ENCODE measurements around the gene HAGHL.
A peak's percentile ranks its signal among the peaks of the same experiment; 100 is the strongest.

HAGHL gene

GRCh38 chr16:707062-707538, 19.8 kb upstream of the HAGHL start:
- no peak for DNase-seq (ENCODE audit: low read depth)

- no peak for DNase-seq (ENCODE audit: low read depth)
These were observed 18.9 kb upstream of the HAGHL start for GRCh38 chr16:708019-708418.

- DNase-seq (ENCODE audit: low read depth), result no peak
These were observed 17.9 kb upstream of the HAGHL start for GRCh38 chr16:708959-709358.

DNA sequence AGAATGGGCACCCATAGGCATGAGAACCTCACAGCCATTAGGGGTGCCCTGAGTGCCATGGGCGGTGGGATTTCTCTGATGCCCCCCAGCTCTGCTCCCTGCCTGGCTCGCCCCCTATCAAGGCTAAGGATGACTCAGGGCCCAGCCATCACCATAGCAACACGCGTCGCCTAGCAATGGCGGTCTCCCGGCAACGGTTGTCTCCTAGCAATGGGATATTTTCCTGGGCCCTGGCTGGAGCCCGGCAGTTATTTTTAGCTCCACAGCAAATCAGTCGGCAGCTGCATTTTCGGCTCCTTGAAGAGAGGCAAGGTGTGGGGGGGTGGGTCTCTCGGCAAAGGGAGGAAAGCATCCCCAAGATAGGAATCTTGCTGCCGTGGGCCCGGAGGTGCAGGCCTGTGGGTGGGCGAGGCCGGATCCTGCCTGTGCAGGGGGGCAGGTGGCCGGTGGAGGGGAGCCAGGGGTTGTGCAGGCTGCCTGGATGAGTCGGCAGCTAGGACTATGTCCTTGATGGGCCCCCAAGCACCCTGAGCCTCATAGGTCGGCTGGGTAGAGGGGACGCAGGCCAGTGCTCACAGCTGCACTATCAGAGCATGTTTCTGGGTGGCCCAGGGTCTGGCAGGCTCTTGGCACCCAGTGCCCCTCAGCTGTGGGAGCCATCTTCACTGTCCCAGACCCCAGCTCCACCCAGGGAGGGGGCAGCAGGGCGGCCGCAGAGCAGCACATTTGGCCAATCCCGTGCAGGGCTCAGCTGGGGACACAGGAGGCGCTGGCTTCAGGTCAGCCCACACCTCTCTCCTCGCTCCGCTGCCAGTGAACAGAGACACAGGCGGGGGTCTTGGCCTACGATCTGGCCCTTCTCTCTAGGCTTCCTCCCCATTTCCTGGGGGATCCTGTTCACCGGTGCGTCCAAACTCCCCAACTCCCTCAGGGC, 17.1 kb upstream of the HAGHL start:
- DNase-seq (ENCODE audit: low read depth), result peak; percentile 40

DNA sequence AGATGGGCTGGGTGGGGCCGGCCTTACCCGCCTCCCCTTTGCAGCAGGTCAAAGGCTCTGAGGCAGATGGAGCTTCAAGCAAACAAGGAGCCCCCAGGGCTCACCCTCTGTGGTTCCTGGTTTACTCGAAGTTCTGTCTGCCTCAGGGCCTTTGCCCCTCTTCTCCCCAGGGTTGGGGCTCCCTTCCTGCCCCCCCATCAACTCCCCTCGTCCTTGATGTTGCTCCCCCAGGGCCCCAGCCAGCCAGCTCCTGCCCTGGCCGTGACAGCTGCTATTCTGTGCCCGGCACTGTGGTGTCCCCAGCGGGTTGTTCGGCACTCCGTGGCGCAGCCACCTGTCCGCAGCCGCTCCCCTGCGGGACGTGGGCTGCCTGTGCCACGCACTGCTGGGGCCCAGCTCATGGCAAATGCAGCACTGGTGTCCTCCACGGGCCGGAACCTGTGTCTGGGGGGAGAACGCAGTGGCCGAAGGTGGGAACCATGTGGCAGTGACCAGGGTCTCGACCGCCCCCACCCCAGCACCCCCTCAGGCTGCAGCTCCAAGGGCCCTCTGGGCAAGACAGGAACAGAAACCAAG, 16.3 kb upstream of the HAGHL start:
- no peak for DNase-seq (ENCODE audit: low read depth)

DNA sequence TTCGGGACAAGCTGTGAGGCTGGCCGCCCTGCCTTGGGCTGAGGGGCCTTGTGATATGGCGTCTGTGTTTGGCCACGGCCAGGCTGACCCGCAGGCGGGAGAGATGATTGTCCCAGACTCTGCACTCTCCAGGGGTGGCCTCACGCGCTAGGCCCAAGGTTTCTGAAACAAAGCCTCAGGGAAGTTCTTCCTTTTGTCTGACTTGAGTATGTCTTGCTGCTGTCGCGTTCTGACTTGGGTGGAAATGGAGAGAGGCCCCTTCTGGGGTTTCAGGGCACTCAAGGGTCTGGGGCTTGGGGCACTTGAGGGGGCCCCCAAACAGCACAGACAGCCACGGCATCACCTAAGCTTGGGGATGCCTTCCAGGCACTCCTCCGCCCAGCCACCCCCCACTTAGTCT, 15.8 kb upstream of the HAGHL start:
- DNase-seq (ENCODE audit: low read depth), result no peak

- no peak for DNase-seq (ENCODE audit: low read depth)
These were observed 15.2 kb upstream of the HAGHL start for GRCh38 chr16:711548-712320.

DNA sequence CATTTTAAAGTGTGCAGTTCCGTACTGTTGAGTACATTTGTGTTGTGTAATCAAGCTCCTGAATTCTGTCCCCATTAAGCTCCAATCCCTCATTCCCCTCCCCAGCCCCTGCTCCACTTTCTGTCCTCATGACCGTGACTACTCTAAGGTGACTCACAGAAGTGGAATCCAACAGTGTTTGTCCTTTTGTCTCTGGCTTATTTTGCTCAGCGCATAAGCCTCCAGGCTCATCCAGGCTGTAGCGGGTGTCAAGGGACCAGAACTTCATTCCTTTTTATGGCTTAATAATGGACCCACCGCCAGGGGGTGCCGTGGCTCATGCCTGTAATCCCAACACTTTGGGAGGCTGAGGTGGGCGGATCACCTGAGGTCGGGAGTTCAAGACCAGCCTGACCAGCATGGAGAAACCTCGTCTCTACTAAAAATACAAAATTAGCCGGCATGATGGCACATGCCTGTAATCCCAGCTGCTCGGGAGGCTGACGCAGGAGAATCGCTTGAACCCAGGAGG, 14.1 kb upstream of the HAGHL start:
- DNase-seq (ENCODE audit: low read depth), result peak; percentile 95

DNA sequence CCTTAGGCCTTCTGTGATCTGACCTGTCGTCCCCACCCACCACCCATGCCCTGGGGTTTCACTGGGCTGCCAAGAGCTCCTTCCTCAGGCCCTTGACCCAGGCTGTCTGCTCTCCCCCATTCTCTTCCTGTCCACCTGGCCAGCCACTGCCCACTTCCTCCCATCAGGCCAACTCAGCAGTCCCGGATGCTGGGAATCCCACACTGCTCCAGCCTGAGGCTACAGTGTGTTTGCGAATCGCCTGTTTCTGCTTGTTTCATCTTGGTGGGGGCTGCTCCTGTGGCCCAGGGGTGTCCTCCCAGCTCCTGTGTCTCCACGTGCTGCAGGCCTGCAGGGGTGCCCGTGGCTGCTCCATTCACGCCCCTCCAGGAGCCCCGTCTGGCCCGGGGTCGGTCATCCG, 12.8 kb upstream of the HAGHL start:
- DNase-seq (ENCODE audit: low read depth), result no peak

GRCh38 chr16:714558-715476, 12.1 kb upstream of the HAGHL start, which contains the start of gene METRN:
Gene METRN (plus strand): TSS chr16:715118. CDS start chr16:715290, 172 bp downstream.
- DNase-seq (ENCODE audit: low read depth), result peak; percentile 35

DNA sequence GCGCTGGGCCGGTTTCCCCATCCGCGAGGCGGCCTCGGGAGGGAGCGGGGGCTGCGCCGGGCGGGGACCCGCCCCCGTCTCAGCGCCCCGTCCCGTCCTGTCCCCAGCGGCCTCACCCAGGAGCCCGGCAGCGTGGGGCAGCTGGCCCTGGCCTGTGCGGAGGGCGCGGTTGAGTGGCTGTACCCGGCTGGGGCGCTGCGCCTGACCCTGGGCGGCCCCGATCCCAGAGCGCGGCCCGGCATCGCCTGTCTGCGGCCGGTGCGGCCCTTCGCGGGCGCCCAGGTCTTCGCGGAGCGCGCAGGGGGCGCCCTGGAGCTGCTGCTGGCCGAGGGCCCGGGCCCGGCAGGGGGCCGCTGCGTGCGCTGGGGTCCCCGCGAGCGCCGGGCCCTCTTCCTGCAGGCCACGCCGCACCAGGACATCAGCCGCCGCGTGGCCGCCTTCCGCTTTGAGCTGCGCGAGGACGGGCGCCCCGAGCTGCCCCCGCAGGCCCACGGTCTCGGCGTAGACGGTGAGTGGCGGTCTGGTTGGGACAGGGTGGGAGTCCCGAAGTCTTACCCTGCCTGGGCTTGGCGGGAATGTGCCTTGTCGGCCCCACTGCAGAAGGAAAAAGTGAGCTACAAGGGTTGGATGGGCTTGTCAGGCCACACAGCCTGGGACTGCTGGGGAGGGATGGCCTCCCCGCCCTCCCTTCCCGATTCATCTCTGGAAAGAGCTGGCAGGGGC, 11.3 kb upstream of the HAGHL start:
- no peak for DNase-seq (ENCODE audit: low read depth)

- DNase-seq (ENCODE audit: low read depth), result no peak
These were observed 10.7 kb upstream of the HAGHL start for GRCh38 chr16:716200-716568.

DNA sequence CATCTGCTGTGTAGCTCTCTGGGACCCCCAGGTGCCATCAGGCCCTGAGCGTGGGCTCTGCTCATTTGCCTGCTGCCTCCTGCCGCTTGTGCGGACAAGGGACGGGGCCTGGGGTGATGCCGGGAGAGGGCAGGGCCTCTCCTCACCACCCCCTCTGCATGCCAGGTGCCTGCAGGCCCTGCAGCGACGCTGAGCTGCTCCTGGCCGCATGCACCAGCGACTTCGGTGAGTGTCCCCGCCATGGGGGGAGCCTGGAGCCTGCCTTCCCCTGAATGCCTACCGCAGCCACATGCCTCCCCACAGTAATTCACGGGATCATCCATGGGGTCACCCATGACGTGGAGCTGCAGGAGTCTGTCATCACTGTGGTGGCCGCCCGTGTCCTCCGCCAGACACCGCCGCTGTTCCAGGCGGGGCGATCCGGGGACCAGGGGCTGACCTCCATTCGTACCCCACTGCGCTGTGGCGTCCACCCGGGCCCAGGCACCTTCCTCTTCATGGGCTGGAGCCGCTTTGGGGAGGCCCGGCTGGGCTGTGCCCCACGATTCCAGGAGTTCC, 10.1 kb upstream of the HAGHL start:
- no peak for DNase-seq (ENCODE audit: low read depth)

DNA sequence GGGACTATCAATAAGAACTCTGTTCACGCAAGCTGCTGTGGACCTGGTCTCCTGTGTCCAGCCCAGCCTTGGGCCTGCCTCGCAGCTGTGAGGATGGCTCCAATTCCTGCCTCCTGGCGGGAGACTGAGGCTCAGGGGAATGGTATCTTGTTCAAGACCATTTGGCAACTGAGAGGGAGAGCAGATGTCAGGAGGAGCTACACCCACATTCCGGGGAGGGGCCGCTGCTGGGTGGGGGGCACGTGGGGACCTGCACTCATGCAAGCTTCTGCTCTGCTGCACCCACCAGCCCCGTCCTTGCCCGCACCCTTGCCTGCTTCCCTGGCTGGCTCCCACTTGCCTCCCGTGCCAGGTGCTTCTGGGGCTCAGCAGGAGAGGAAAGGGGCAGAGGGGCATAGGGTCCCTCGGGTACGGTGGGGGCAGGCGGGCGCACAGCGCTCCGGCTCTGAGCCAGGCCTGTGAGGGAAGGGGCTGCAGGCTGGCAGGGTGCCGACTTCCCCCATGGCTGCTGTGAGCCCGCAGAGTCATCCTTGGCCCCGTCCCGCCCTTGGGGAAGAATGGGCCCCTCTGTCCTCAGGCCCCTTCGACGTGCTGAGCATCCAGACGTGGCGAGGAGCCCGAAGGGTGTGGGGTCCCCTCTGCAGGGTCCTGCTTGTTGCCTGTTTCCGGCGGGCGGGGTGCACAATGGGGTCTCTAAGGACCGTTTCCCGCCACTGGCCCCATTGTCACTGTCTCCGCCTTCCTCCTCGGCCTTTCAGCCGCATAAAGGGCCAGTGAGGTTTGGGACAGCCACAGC, 9.3 kb upstream of the HAGHL start:
- DNase-seq (ENCODE audit: low read depth), result no peak

DNA sequence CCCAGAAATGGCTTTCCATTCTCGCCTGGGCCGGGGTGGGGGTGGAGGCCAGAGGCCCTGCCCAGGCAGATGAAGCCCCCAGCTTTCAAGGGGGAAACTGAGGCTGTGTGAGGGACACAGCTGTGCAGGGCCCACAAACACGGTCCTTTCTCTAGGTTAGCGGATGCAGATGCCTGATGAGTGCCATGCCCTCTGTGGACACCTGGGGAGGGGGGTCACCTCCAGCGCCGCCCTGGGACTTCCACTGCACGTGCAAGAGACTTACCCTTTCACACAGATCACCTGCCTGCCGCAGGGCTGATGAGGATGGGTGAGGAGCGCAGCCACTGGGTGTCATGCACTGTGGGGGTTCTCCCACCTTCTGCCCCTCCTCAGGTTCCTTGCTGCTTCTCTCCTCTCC, 8.5 kb upstream of the HAGHL start:
- DNase-seq (ENCODE audit: low read depth), result no peak

DNA sequence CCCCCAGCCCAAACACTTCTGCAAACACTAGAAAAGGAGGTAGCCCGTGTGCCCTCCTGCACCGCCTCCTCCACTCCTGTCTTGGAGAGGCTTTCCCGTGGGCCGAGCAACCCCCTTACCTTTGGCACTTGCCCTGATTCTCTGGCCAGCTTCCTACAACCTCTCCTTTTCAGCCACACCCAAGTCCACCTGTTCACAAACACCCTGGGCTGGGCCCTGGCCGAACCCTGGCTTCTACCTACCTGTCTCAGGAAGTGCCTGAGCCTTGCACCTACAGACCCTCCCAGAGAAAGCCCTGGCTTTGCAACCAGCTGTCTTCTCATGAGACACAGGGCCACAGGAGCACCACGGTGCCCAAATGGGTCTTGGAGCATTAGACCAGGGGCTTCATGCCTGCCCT, 8.0 kb upstream of the HAGHL start:
- DNase-seq (ENCODE audit: low read depth), result no peak

GRCh38 chr16:719815-720446, 7.0 kb upstream of the HAGHL start:
- no peak for DNase-seq (ENCODE audit: low read depth)

- no peak for DNase-seq (ENCODE audit: low read depth)
These were observed 6.4 kb upstream of the HAGHL start for GRCh38 chr16:720447-720989.
